ENCODE measurements around the gene SLC25A17. TPM values are rescaled to one million over a fixed set of nuclear protein-coding genes. Genes with fewer than 3 reads are reported as not detected.
"Not testable (repeated sequence)": the region's sequence is repeated elsewhere in the genome, so short reads cannot be mapped to it uniquely, and the experiment has no call there.

Gene SLC25A17
- total RNA-seq, 1 donor from 2014 or later = 26.2 TPM

GRCh38 chr22:40819599-40820140 lies 524 bp upstream of the SLC25A17 start:
- DNase-seq (ENCODE audit: low read depth) = no peak

- no peak for DNase-seq (ENCODE audit: low read depth)
These were observed 877 bp downstream of the SLC25A17 start for GRCh38 chr22:40818192-40818746.

GRCh38 chr22:40817737-40818136 lies 1.4 kb downstream of the SLC25A17 start:
- no peak for DNase-seq (ENCODE audit: low read depth)

GRCh38 chr22:40813912-40814315 lies 5.2 kb downstream of the SLC25A17 start:
- DNase-seq (ENCODE audit: low read depth) = no peak

- DNase-seq (ENCODE audit: low read depth) = no peak
These were observed 10.9 kb downstream of the SLC25A17 start for GRCh38 chr22:40808018-40808841.

- no peak for DNase-seq (ENCODE audit: low read depth)
These were observed 12.4 kb downstream of the SLC25A17 start for GRCh38 chr22:40806711-40807110.

- no peak for DNase-seq (ENCODE audit: low read depth)
These were observed 13.4 kb downstream of the SLC25A17 start for GRCh38 chr22:40805699-40806203.

GRCh38 chr22:40805239-40805638 lies 13.9 kb downstream of the SLC25A17 start:
- no peak for DNase-seq (ENCODE audit: low read depth)

- no peak for DNase-seq (ENCODE audit: low read depth)
These were observed 15.8 kb downstream of the SLC25A17 start for GRCh38 chr22:40803321-40803720.

- DNase-seq (ENCODE audit: low read depth) = no peak
These were observed 20.1 kb downstream of the SLC25A17 start for GRCh38 chr22:40799008-40799407.

- peak; percentile 33 for DNase-seq (ENCODE audit: low read depth)
These were observed 21.7 kb downstream of the SLC25A17 start for GRCh38 chr22:40797427-40797826.

- no peak for DNase-seq (ENCODE audit: low read depth)
These were observed 26.7 kb downstream of the SLC25A17 start for GRCh38 chr22:40792451-40792850.

GRCh38 chr22:40791241-40791640 lies 27.9 kb downstream of the SLC25A17 start:
- no peak for DNase-seq (ENCODE audit: low read depth)

- no peak for DNase-seq (ENCODE audit: low read depth)
These were observed 30.0 kb downstream of the SLC25A17 start for GRCh38 chr22:40789131-40789530.

- no peak for DNase-seq (ENCODE audit: low read depth)
These were observed 36.6 kb downstream of the SLC25A17 start for GRCh38 chr22:40782521-40782920.

GRCh38 chr22:40781749-40782148 lies 37.4 kb downstream of the SLC25A17 start:
- not testable (repeated sequence) for DNase-seq (ENCODE audit: low read depth)

GRCh38 chr22:40769761-40770160 lies 49.4 kb downstream of the SLC25A17 start:
- DNase-seq (ENCODE audit: low read depth) = no peak

- no peak for DNase-seq (ENCODE audit: low read depth)
These were observed 50.9 kb downstream of the SLC25A17 start for GRCh38 chr22:40768206-40768605.

- no peak for DNase-seq (ENCODE audit: low read depth)
These were observed 52.2 kb downstream of the SLC25A17 start for GRCh38 chr22:40766956-40767355.

- no peak for DNase-seq (ENCODE audit: low read depth)
These were observed 54.2 kb downstream of the SLC25A17 start for GRCh38 chr22:40764763-40765441.

- no peak for DNase-seq (ENCODE audit: low read depth)
These were observed 59.8 kb downstream of the SLC25A17 start for GRCh38 chr22:40759294-40759840.

All from myocyte (in vitro differentiated cells).